NCI-H82 (cell line): ENCODE data around the gene THOC3.
"Not testable (repeated sequence)": the region's sequence is repeated elsewhere in the genome, so short reads cannot be mapped to it uniquely, and the experiment has no call there.

Experiments used
- DNase-seq: peaks from one replicate; lab custom pipeline; 2025; lab: John Stamatoyannopoulos, UW

The THOC3 gene

DNA sequence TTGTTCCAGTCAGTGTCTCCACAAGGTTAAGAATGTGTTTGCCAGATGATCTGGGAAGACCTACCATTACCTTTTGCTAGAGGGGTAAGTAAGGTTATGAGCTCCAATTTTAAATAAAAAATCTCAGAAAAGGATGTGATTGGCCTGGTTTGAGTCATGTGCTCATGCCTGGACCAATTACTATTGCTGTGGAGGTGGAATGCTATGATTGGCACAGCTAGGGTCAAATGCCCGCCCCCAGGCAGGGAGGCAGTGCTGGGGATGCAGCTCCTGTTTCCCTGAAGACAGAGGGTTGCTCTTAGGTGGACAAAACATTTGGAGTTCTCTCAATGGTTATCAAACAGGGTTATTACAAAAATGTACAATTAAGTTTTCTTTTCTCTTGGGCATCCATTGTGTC, 29.6 kb downstream of the THOC3 start:
- not testable (repeated sequence) for DNase-seq

DNA sequence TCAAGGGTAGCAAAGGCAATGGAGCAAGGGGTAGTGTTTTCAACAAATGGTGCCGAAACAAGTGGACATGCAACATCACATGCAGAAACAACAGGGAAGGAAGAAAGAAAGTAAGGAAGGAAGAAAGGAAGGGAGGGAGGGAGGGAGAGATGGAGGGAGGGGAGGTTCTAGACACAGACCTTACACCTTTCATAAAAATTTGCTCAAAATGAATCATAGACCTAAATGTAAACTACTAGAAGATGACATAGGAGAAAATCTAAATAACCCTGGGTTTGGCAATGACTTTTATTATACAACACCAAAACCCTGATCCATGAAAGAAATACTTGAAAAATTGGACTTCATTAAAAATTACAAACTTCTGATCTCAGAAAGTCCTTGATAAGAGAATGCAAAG, 39.4 kb downstream of the THOC3 start:
- not testable (repeated sequence) for DNase-seq

DNA sequence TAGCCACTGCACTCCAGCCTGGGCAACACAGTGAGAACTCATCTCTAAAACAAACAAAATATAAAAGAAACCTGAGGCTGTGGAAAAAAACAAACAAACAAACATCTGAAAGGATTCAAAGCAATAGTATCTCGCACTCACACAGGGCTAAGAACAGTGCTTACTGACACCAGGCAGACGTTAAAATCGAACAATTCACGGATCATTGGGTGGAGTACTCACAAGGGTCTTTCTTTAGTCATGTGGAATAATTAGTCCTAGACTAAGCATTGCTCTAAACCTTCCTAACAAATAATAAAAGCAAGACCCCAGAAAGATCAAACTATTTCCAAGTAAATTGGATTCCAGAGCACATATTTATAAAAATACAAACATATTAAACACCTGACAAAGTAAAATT, 43.0 kb downstream of the THOC3 start:
- not testable (repeated sequence) for DNase-seq

DNA sequence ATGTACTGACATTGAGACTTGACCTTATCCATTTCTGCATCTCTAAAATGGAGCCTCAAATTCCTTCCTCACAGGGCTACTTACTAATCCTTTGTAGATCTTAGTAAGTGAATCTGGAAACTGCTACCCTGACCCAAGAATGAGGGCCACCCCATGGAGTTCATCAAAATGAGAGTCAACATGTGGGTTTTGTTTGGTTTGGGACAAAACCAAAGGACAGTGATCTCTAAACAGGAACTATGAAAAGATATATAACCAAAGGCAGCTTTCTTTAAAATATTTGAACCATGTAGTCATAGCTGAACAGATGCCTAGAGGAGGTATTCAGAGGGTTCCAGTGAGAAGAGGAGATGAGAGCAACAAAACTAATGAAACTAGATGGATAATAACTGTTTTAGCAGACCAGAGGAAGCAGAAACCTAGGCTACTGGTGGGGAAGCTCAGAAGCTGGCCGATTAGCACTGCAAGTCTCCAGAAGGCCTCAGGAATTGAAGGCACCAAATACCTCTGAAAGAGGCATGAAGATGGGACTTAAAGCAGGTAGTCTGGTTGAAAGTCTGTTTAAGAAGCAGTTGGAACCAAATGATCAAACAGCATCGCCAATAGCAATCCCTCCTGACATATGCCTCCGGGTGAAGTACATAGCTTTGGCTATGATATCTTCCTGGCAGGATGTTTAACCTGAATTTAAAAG, 45.8 kb downstream of the THOC3 start:
- no peak for DNase-seq

DNA sequence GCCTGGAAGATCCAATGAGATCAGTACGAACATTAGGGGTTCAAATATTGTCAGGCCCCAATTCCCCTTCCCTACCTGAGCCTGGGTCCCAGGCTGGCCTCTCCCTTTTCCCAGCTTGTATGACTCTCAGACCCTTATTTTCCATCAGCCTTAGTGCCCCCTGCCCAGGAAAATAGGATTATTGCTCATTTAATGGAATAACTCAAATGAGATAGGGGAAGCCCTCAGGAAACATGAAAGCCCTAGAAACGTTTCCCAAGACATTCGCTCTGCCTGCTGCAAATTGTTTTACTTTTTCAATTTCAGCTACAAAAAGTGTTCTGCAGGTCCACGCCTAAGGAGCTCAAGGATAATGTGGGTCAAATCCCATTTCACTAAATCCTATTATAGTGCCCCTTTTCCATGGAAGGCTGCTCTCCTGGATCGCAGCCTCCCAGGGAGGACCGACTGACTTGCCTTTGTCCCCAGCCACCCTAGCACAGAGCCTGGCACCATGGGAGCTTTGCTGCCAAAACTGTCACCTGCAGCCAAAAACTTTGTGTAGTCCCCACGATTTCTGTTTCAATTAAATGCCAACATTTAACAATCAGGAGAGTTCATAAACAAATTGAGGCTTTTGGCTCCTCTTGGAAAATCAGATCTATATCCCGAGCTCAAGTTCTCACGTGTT, 46.9 kb downstream of the THOC3 start:
- DNase-seq, result no peak

DNA sequence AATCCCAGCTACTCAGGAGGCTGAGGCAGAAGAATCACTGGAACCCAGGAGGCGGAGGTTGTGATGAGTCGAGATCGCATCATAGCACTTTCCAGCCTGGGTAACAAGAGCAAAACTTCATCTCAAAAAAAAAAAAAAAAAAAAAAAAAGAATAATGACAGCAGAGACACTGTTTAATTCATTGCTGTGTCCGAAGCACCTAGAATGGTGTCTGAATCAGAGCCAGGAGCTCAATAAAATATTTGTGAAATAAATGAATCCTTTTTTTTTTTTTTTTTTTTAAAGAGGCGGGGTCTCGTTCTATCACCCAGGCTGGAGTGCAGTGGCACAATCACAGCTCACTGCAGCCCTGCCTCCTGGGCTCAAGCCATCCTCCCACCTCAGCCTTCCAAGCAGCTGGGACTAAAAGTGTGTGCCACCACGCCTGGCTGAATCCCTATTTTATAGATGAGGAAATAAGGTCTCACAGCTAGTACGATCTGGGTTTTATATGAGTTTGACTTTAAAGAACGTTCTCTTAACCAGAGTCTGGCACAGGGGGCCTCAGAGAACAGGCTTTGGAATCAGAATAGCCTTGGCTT, 47.8 kb downstream of the THOC3 start:
- no peak for DNase-seq

DNA sequence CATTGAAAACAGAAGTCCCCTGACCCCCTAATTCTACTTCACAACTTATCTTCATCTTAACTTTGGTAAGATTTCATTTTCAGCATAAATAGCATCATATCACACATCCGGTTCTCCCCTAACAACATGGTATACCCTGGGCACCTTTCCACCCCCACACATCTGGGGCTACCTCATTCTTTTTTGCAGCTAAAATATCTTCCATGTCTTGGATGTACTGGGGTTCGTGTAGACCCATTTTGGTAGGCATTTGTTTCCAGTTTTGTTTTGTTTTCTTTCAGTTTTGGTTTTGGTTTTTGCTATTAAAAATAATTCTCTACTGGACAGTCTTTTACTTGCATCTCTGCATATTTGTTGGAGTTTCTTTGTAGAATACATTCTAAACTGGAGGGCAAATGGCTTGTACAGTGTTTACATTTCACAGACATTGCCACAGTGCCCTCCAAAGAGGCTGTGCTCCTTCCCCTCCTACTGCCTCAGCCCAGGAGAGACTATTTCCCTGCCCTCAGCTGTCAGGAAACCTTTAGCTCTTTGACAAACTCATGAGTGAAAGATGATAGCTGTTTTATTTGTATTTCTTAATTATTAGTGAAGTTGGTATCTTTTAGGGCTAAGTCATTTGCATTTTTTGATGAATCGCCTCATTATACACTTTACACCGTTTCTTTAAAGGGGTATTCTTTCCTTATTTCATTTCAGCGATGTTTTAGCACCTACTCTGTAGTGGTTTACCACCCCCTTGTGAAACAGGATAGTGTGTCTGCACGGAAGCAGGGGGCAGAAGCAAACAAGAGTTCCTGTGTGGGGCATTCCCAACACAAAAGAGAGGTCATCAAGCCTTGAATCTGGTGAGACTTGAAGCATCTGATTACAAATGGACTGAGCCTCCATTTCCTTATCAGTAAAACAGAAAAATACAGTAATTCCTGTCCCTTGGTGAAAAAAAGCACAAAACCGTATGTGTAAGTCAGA, 52.8 kb downstream of the THOC3 start:
- DNase-seq, result not testable (repeated sequence)

DNA sequence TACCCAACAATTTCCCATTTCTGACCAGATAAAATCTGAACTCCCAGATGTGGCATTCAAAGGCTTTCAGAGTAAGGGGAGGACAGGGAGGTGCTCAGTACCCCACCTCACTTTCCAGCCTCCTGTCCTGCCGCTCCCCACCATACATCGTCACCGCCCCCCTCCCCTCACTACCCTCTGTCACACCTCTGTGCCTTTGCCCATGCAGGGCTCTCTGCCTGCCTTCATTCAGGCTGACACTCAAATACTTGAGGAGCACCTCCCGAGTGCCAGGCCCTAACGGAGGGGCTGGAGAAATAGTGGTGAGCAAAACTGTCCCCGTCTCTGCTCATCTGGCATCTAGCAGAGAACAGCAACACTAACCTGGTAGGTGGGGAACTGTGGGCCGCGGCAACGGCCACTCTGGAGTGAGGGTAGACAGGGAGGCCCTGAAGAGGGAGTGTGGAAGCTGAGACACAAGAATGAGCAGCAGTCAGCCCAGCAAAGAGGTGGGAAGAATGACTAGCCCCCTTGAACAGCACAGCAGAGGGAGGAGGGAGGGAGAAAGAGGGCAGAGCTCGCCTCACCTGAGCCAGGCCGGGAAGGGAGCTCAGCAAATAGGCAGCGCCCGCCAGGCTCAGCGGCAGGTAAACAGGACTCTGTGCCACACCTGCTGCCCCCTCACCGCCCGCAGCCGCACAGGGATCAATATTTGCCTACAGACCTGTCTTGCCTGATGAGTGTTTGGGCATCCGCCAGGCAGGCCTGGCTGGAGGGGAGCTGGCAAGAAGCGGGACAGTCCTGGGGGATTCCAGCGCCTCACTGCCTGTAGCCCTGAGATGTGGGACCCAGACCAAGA, 54.1 kb downstream of the THOC3 start:
- not testable (repeated sequence) for DNase-seq

DNA sequence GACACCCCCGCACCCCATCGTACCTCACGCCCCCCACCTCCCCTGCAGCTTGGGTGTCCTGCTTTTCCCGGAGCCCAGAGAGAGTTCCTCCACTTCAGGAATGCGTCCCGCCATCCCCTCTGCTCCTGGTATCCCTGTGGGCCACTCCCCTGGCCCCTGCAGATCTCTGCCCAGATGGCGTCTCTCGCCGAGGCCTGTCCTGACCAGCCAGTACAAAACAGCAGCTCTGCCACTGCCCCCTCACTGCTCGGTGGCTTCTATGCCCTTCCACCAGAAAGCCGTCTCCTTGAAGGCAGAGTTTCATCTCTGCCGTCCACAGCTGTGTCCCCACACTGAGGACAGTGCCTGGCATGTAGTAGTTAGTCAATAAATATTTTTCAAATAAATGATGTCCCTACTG, 58.0 kb downstream of the THOC3 start:
- not testable (repeated sequence) for DNase-seq
